GM18507 (cell line): ENCODE measurements around the gene ZKSCAN8.

Experiments used
- DNase-seq: peaks from one replicate; pipeline ENCODE4 v3.0.0; 2011; ENCODE audit warnings: low read depth; ENCODE audit not compliant: insufficient read length; ENCODE audit errors: extremely low spot score
- FAIRE-seq: peaks from 2 replicates; lab custom pipeline; 2011; peaks lifted over from hg19 to GRCh38; lab: Jason Lieb, UNC

Gene ZKSCAN8

GRCh38 chr6:28188111-28188979, 46.7 kb downstream of the ZKSCAN8 start:
- no peak for FAIRE-seq
- DNase-seq, result no peak

GRCh38 chr6:28200020-28200419, 58.3 kb downstream of the ZKSCAN8 start:
- FAIRE-seq, result no peak

GRCh38 chr6:28203201-28203600, 61.5 kb downstream of the ZKSCAN8 start:
- no peak for FAIRE-seq
- no peak for DNase-seq

More at GRCh38 chr6:28200020-28200419, 58.3 kb downstream of the ZKSCAN8 start:
- no peak for DNase-seq

- FAIRE-seq (no peak), DNase-seq (no peak)
Measured at GRCh38 chr6:28205879-28206278, 64.2 kb downstream of the ZKSCAN8 start.

- DNase-seq, result no peak
- FAIRE-seq, result no peak
Measured at GRCh38 chr6:28206527-28206926, 64.8 kb downstream of the ZKSCAN8 start.

GRCh38 chr6:28206928-28207509, 65.3 kb downstream of the ZKSCAN8 start:
- FAIRE-seq (no peak), DNase-seq (no peak)

GRCh38 chr6:28207510-28208110, 65.9 kb downstream of the ZKSCAN8 start:
- DNase-seq, result no peak
- peak; percentile 49 for FAIRE-seq

- DNase-seq (no peak), FAIRE-seq (no peak)
Measured at GRCh38 chr6:28208111-28208659, 66.5 kb downstream of the ZKSCAN8 start.
